ENCODE measurements around the gene CBX3.
"Not testable (repeated sequence)": the region's sequence is repeated elsewhere in the genome, so short reads cannot be mapped to it uniquely, and the experiment has no call there.

Gene CBX3

DNA sequence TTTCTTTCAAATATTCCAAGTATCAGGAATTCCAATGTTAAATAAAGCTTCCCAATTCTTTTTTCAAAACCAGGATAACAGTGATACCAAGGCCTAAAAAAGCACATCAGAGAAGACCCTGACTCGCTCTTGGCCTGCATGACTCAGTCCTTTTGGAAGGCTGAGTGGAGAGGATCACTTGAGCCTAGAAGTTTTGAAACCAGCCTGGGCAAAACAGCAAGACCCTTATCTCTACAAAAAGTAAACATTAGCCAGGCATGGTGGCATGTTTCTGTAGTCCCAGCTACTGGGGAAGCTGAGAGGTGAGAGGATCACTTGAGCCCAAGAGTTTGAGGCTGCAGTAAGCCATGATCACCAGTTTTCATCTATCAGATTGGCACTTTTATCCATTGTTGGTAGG lies 30.9 kb upstream of the CBX3 start:
- no peak for DNase-seq (ENCODE audit: low read depth in 2 of 2)

DNA sequence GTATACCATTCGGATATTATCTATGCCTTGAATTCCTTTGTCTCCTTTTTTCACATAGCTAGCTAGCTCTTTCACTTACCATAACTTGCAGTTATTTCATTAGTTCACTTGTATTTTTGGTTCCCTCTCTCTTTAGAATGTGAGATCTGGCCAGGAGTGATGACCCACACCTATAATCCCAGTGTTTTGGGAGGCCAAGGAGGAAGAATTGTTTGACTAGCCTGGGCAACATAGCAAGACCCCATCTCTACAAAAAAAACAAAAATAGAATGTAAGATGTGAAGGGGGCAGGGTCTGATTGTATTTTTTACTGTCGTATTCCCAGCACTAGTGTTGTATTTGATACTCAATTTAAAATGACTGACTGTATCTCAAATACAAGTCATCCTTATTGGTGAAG lies 29.9 kb upstream of the CBX3 start:
- DNase-seq (ENCODE audit: low read depth in 2 of 2): no peak

DNA sequence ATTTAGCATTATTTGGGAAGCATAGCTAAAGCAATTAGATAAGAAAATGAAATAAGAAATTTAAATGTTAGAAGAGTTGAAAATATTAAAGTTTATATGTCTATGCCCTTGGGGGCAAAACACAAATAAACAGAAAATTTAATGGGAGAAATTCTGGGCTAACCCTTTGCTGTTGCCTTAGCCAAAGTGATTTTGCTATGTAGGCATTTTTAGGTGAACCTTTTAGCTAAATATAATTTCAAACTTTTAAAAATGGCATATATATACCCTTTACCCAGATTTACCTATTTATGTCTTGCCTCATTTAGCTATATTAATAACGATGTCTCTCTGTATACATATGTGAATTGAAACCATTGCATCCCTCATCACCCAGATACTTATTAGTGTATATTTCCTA lies 29.5 kb upstream of the CBX3 start:
- DNase-seq (ENCODE audit: low read depth in 2 of 2): no peak

DNA sequence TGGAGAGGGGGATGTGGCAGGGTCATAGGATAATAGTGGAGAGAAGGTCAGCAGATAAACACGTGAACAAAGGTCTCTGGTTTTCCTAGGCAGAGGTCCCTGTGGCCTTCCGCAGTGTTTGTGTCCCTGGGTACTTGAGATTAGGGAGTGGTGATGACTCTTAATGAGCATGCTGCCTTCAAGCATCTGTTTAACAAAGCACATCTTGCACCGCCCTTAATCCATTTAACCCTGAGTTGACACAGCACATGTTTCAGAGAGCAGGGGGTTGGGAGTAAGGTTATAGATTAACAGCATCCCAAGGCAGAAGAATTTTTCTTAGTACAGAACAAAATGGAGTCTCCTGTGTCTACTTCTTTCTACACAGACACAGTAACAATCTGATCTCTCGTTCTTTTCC lies 25.6 kb upstream of the CBX3 start:
- DNase-seq (ENCODE audit: low read depth in 2 of 2): not testable (repeated sequence)

DNA sequence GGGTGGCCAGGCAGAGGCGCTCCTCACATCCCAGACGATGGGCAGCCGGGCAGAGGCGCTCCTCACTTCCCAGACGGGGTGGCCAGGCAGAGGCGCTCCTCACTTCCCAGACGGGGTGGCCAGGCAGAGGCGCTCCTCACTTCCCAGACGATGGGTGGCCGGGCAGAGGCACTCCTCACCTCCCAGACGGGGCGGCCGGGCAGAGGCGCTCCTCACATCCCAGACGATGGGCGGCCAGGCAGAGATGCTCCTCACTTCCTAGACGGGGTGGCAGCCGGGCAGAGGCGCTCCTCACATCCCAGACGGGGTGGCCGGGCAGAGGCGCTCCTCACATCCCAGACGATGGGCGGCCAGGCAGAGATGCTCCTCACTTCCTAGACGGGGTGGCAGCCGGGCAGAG lies 24.8 kb upstream of the CBX3 start:
- not testable (repeated sequence) for DNase-seq (ENCODE audit: low read depth in 2 of 2)

DNA sequence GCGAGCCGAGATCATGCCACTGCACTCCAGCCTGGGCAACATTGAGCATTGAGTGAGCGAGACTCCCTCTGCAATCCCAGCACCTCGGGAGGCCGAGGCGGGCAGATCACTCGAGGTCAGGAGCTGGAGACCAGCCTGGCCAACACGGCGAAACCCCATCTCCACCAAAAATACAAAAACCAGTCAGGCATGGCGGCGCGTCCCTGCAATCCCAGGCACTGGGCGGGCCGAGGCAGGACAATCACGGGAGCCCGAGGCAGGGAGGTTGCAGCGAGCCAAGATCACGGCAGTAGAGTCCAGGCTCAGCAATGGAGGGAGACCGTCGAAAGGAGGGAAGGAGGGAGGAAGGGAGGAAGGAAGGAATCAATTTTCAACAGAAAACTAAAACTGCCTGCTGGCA lies 24.3 kb upstream of the CBX3 start:
- DNase-seq (ENCODE audit: low read depth in 2 of 2): not testable (repeated sequence)

DNA sequence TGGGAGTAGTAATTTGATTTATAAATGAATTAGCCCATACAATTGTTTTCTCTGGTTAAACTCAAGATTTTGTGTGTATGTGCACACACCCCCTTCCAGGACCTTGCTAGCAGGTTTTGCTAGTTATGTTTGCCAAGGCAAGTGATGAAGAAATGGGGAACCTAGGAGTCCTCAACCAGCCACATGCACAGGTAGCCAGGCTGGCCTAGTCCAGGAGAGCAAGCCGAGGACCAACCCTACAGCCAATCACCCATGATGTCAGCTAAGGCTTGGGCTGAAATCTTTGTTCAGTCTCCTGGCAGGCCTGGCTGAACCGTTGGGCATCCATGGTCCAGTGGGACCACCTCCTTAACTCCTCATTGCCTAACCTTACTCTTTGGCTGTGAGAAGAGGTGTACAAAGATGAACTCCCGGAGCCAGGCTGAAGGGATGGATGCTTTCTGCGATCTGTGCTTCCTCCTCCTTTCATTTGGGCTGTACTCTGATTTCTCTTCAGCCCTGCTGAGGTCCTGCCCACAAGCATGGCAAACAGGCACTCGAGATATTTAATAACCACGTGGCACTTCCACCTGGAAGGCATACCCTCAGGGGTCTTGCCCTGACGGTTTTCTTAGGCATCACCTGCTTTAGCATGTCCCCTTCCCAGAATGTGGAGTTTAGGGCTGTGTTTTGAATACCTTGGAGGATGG lies 23.1 kb upstream of the CBX3 start:
- no peak for DNase-seq (ENCODE audit: low read depth in 2 of 2)

DNA sequence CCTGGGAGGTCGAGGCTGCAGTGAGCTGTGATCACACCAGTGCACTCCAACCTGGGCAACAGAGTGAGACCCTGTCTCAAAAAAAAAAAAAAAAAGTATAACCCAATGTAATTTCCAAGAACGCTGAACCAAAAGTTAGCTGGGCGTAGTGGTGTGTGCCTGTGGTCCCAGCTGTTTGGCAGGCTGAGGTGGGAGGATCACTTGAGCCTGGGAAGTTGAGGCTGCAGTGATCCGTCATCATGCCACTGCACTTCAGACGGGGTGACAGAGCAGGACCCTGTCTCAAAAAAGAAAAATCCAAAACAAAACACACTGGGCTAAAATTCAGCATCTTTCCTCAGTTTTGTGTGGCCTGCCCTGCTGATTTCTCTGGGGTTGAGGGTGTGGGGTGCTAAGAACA lies 22.1 kb upstream of the CBX3 start:
- DNase-seq (ENCODE audit: low read depth in 2 of 2): no peak

DNA sequence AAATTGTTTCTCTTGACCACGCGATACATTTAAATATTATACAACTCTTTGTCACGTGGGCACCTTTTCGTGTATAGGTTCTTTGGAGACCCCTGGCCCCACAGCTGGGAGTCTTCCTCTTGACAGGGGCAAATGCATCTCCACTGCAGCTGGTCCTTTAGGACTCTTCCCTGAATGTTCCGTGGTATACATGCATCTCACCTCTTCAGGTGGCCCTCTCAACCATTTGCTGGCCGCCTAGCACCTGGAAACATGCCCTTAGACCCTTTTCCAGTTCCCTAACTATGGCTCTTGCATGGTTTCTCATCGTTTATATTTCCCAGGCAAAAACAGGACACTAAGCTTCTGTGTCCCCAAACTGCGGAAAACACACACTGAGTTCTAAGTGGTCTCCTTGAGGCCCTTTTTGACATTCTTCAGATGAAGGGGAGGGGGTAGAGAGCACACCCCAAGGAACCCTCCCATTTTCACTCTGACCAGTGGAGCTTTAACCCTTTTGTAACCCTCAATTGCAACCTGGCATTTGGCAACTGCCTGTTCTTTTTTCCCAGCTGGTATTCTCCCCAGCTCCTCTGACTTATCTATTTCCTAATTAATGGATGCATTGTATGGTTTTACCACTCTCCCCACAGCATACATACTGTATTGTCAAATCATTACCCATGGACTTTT lies 21.6 kb upstream of the CBX3 start:
- DNase-seq (ENCODE audit: low read depth in 2 of 2): no peak

DNA sequence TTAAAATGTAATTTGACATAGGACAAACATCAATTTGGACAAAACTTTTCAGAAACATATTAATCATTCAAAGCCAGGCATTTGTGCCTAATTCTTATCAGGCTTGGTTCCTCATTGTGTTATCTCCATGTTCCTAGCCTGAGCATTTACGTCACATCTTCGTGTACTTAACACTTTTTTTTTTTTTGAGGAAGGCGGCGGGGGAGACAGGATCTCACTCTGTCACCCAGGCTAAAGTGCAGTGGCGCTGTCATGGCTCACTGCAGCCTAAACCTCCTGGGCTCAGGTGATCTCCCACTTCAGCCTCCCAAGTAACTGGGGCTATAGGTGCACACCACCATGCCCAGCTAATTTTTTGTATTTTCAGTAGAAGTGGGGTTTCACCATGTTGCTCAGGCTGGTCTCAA lies 20.8 kb upstream of the CBX3 start:
- no peak for DNase-seq (ENCODE audit: low read depth in 2 of 2)

DNA sequence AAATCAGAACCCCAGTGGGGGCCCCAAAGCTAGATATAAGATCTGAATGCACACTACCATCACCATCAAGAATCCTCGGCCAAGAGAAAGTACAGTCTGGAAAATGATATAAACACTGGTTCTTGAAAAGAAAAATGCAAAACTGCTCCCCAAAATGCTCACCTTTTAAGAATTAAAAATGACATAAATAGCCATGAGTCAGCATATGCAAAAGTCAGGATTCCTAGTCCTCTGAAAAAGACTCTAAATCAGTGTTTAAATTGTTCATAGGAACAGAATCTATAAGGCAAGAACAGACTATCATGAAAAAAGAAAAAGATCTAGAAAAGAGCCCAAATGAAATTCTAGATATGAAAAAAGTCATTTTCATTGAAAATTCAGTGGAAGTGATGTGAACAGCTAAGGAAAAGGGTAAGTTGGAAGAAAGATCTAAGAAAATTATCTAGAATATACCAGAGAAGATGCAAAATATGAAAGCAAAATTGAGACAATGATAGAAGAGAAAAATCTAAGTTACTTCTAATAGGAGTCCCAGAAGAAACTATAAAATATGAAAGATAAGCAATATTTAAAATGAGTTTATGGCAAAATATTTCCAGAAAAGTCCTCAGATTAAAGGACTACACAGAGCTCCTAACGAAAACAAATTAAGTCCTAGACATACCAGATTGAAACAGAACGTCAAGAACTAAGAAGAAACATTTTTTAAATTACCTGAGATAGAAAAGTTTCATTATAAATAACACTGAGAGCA lies 19.9 kb upstream of the CBX3 start:
- no peak for DNase-seq (ENCODE audit: low read depth in 2 of 2)

DNA sequence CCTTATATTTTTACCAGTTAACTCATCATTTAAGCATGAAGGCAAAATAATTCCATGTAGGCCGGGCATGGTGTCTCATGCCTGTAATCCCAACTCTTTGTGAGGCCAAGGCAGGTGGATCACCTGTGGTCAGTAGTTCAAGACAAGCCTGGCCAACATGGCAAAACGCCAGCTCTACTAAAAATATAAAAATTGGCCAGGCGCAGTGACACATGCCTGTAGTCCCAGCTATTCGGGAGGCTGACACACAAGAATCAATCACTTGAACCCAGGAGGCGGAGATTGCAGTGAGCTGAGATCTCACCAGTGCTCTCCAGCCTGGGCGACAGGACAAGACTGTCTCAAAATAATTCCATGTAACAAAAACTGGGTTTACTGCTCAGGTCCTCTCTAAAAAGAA lies 19.3 kb upstream of the CBX3 start:
- no peak for DNase-seq (ENCODE audit: low read depth in 2 of 2)

DNA sequence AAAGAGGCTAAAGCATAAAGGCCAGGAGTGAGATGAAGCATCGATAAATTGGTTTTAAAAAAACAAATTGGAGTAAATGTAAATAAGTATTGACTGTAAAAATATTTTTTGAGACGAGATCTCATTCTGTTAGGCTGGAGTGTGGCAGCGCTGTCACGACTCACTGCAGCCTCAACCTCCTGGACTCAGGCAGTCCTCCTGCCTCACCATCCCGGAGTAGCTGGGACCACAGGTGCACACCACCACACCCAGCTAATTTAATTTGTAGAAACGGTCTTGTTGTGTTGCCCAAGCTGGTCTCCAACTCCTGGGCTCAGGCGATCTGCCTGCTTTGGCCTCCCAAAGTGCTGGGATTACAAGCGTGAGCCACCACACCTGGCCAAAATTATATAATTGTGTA lies 18.8 kb upstream of the CBX3 start:
- no peak for DNase-seq (ENCODE audit: low read depth in 2 of 2)

DNA sequence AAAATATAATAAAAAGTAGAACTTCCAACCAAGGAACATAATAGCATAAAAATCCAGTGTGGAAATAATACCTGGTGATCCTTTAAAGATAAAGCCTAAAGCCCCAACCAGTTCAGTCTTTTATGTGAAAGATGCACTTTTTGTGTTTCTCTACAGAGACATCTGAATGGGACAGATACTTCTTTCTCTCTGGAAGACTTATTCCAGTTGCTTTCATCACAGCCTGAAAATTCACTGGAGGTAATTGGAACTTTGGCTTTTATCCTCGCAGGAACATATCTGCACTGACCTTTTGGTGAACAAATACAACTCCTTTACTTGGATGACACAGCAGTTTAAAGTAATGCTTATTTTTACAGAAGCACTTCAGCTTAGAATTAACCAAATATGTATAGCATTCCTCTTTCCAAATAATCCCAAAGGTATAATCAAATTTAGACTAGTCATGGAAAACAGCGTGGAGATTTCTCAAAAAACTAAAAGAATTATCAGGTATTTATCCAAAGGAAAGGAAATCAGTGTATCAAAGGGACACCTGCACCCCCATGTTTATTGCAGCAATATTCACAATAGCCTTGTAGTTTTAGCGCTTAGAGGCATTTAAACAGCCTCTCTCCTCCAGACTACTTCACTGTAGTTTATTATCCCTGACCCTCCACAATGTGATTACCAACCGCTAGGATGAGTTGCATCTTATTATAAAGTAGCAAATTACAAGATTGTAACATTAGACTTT lies 17.8 kb upstream of the CBX3 start:
- no peak for DNase-seq (ENCODE audit: low read depth in 2 of 2)

DNA sequence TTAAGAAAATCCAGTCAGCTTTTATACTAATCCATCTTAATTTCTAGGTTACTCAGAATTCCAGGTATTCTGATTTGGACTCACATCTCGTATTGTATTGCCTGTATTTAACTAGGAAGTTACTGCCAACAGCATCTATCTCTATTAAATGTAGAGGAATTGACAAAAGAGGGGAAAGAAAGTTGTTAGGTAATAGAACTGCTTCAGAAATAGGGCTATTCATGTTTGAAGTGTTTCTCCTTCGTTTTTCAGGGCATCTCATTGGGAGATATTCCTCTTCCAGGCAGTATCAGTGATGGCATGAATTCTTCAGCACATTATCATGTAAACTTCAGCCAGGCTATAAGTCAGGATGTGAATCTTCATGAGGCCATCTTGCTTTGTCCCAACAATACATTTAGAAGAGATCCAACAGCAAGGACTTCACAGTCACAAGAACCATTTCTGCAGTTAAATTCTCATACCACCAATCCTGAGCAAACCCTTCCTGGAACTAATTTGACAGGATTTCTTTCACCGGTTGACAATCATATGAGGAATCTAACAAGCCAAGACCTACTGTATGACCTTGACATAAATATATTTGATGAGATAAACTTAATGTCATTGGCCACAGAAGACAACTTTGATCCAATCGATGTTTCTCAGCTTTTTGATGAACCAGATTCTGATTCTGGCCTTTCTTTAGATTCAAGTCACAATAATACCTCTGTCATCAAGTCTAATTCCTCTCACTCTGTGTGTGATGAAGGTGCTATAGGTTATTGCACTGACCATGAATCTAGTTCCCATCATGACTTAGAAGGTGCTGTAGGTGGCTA lies 17.1 kb upstream of the CBX3 start:
- DNase-seq (ENCODE audit: low read depth in 2 of 2): not testable (repeated sequence)

DNA sequence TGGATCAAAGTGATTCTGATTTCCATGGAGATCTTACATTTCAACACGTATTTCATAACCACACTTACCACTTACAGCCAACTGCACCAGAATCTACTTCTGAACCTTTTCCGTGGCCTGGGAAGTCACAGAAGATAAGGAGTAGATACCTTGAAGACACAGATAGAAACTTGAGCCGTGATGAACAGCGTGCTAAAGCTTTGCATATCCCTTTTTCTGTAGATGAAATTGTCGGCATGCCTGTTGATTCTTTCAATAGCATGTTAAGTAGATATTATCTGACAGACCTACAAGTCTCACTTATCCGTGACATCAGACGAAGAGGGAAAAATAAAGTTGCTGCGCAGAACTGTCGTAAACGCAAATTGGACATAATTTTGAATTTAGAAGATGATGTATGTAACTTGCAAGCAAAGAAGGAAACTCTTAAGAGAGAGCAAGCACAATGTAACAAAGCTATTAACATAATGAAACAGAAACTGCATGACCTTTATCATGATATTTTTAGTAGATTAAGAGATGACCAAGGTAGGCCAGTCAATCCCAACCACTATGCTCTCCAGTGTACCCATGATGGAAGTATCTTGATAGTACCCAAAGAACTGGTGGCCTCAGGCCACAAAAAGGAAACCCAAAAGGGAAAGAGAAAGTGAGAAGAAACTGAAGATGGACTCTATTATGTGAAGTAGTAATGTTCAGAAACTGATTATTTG lies 16.3 kb upstream of the CBX3 start:
- DNase-seq (ENCODE audit: low read depth in 2 of 2): no peak

DNA sequence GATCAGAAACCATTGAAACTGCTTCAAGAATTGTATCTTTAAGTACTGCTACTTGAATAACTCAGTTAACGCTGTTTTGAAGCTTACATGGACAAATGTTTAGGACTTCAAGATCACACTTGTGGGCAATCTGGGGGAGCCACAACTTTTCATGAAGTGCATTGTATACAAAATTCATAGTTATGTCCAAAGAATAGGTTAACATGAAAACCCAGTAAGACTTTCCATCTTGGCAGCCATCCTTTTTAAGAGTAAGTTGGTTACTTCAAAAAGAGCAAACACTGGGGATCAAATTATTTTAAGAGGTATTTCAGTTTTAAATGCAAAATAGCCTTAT lies 15.7 kb upstream of the CBX3 start:
- no peak for DNase-seq (ENCODE audit: low read depth in 2 of 2)

DNA sequence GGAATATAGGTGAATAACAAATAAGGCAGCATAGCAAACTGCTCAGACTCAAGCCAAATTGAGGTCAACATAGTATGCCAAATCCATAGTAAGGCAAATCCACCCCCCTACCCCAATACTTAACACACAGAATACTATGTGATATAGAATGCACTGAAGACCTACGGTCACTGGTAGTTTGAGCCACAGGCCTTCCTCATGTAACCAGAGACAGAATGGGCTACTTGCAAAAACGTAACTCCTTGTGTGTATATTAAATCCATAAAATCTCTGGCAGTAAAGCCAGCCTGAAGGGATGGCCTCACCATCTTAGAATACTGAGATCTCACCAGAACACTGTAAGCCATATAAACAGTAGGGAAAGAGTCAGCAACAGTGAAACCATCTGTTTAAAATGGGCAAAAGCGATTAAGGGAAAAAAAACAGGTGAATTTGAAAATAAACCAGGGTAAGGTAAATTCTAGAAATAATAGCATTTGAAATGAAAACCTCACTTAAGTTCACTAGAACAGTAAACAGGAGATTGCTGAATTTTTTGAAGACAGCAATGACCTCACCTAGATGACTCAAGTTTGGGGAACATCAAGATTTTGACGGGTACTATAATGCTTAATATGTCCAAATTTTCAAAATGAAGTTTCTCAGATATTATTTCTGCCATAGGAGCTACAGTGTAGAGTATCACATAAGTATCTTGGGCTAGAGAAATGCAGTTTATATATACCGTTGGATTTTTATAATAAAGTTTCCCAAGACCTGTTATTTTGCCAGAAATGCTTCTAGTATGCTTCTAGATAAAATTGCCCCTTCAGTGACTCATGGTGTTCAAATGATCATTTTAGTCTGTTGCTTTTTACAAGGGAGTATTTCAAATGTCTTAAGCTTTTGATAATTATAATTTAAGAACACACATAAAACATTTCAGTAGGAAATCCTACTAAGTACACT lies 14.9 kb upstream of the CBX3 start:
- no peak for DNase-seq (ENCODE audit: low read depth in 2 of 2)

DNA sequence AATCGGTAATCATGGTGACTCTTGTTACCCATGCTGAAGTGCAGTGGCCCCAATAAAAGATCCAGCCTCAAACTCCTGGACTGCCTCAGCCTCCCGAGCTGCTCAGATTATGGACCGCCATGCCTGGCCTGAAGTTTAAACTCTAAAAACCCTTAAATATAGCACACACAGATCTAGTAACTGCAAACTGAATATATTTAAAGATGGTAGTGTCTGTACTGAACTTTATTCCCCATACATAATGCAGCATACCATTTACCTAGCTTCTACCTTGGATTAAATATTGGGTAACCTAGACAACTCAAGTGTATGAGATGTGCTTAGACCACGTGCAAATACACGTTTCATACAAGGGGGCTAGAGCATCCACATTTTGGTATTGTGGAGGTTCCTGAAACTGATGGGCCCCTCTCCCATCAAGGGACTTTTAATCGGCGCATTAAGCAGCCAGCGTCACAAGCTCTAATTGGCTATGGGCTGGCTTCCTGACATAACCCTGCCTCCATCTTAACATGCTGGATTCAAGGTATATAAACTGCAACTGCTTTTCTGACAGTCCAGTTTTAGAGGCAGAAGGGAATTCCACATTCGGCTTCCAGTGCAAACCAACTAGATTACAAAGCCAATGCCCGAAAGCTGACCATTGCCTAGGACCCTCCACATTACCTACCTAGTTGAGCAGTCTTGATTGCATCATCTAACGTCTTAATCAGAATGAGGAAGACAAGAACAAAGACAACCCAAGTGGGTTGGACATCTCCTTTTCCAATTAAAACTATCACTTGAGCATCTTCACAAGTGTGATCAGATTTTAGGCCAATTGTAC lies 14.0 kb upstream of the CBX3 start:
- no peak for DNase-seq (ENCODE audit: low read depth in 2 of 2)

Measured in stimulated activated CD4-positive, alpha-beta T cell treated with anti-CD3 and anti-CD28 coated beads, Interleukin-15, amount 100 ng/mL, for 48 hours (primary cell).